NCI-H1417 treated with DMSO at 0.1 percent for 48 hours (cell line): ENCODE results near the gene GLS.

Source experiments
- DNase-seq: peaks from one replicate; lab custom pipeline; 2025; lab: John Stamatoyannopoulos, UW

GLS gene

DNA sequence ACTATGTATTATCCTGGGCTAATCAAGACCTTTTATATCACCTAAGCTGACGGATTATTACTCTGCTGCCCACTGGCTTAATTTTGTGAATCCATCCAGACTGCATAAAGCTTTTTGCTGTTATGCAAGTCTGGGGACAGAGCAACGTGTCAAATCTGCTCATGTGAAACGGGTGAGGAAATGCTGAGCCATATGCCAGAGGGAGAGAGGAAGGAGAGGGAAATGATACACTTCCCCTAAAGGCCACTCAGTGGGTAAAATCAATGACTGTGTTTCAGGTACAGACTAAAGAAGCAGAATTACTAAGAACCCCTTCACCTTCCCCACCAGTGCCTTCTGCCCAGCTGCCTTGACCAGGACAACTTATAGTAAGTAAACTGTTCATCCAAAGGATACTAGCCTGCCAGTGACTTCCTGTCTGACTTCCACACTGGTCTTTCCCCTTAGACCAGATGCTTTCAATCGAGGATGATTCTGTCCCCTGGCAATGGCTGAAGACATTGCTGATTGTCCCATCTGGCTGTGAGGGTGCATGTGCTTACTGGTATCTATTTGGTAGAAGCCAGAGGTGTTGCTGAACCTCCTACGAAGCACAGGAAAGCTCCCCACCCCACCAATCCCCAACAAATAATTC lies 90.4 kb downstream of the GLS start:
- DNase-seq = no peak

DNA sequence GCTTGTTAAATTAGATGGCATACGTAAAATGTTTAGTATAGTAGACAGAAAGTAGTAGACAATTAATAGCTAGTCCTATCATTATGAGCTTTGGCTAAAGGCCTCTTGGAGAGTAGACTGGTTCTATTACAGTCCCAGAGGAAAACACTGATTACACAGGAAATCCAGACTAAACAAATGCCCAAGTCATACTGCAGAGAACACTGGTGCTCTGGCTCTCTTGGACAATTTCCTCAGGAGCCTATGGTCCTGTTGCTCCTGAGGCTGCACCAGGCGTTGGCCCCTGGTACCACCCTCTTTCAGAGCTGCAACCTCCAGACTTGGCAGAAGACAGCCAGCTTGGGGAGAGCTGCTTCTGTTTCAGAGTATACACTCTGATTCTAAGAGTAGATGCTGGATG lies 91.6 kb downstream of the GLS start:
- no peak for DNase-seq

DNA sequence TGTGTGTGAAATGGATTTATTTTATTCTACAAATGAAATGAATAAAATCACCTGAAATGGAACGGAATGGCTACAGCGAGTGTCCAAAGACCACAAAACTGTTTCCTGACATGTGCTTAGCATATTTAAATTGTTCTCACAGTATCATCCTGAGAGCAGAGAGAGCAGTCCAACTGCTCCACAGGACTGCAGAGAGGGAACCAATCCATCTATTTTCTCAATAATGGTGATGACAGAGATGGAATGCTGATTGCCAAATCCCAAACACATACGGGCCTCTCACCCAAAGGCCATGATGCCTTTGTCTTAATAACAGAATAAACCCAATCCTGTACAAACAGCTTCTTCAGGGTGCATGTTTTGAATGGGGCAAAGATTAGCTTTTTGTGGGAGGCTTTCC lies 92.2 kb downstream of the GLS start:
- DNase-seq = no peak

DNA sequence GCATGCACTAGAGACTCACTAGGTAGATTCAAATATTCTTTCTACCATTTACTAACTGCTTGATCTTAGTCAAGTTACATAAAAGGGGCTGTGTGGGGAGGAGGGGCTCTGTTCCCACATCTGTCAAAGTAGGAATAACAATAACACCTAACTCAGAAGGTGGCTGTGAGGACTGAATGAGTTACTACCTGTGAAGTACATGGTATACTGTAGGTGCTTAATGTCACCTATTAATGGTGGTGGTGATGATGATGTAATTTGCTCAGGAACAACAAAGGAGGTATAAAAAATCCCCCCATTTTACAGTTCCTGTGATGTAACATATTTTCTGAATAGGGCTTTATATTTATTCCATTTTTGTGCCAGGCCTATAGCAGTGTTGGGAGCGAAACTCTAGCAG lies 92.6 kb downstream of the GLS start:
- DNase-seq = no peak

DNA sequence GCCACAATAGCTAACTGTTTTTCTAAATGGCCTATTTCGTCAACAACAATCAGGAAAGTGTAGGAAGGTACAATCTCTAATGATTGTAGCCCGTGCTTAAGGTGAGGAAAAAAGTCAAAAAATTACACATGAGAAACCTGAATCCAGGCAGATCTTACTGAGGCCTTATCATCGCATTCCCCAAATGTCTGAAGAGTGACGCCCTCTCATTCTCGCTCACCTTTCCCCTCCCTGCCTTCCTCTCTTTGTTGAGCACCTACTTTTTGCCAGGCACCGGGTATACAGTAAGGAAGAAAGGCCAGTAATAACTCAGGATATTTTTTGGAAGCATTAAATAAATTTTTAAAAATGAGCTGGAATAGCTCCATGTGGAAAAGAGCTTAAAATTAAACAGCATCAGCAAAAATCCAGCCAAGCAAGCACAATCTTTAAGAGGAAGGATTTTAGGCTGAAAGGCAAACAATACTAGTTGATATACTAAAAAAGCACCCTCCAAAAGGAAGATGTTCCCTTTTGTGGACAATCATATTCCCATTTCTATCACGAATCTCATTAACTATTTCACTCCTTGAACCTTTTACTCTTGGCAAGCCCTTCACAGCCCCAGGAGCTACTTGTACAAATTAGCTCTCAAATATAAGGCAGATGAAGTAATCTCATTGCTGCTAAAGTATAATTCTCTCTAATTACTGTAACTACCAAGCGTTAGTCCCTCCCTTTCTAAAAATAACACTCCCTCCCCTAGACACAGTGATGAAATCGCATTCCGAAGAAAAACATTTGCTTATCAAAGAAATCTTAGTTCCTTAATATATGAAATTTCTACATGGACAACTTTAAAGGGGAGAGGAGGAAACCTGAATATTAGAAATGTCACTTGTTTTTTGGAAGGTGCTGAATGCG lies 93.4 kb downstream of the GLS start:
- no peak for DNase-seq

DNA sequence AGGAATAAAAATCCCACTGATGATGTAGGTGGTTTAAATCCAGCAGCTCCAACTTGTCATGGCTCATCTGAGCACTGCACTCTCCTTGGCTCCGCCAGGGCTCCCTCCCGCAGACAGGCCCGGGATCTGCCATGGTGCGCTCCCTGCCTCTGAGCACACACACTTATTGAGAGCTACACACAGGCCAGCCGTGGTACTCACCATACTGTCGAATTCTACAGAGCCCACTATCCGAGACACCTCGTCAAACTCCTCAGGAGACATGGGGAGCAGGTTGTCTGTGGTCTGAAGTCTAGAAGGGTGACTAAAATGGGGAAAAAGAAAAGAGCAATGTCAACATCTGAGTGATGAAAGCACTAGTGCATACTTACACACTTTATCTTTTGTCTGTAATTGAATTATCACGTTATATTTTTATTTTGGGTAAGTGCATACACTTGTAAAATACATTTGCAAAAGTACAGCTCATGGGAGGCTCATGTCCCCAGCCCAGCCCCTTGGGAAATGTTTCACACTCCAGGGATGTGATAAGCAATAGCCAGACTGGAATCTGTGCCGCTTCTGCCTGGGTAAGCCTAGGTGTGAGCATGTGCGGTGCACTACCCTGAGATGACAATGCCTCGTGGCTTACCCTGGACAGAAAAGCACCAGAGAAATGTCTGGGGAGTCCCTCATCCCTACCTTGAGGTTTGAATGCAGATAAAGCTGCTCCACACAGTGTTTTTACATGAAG lies 94.2 kb downstream of the GLS start:
- DNase-seq = no peak

DNA sequence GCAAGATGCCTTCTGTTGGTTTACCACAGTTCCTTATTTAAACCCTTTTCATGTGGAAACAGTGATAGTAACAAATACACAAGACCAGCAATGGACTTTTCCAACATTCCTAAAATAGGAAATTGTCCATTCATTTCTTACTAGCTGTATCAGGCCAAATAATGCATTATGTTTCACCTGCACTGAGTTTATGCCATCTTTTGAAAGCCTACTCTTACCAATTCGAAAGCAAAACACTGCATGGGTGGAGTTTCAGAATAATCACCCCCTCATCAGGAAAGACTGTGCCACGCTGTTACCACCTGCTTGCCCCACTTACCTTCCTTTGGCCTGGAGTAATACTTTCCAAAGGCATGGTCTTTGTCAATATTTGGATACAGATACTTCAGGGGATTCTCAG lies 95.9 kb downstream of the GLS start:
- DNase-seq = no peak

DNA sequence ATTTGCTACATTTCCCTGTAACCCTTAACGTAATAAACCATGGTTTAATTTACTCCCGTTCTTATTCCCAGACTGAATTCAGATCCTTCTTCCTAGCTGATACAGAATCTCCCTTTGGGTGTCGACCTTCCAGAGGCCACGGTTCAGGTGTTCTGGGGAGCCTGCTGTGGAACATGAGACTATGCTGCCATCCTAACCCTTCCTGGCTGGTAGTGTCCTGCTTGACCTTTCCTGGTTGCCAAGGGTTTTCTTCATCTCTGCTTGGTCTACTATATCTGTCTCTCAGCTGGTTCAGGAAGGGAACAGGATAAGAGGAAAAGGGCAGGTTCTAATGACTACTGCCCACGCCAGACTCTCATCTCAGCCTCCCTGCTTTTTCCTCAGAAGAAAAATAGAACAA lies 96.9 kb downstream of the GLS start:
- no peak for DNase-seq

DNA sequence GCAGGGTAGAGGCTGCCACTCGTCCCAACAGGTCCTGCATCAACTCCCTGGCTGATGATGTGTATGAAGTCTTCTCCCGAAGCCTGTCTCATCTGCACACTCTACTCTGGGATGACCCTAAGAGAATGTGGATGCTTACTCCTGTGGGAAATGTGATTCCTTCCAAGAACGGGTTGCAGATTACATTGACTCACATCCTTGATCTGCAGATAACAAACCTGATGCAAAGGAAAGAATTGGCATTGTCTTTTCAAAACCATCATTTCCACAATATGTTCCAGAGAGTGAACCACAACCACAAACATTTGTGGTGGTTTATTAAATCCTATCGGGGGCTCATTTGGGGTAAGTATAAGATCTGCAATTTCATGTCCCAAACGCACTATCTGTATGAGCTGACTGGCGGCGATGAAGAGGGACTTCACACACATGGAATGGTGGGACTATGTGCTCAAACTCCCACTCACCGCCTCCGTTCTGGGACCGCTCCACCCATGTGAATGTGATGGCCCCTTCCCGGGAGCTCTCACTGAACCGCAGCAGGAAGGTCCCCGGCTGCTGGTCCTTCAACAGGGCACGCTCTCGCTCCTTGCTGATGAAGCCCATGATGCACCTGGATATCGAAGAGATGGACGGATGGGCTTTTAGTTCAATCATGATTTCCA lies 97.9 kb downstream of the GLS start:
- no peak for DNase-seq

DNA sequence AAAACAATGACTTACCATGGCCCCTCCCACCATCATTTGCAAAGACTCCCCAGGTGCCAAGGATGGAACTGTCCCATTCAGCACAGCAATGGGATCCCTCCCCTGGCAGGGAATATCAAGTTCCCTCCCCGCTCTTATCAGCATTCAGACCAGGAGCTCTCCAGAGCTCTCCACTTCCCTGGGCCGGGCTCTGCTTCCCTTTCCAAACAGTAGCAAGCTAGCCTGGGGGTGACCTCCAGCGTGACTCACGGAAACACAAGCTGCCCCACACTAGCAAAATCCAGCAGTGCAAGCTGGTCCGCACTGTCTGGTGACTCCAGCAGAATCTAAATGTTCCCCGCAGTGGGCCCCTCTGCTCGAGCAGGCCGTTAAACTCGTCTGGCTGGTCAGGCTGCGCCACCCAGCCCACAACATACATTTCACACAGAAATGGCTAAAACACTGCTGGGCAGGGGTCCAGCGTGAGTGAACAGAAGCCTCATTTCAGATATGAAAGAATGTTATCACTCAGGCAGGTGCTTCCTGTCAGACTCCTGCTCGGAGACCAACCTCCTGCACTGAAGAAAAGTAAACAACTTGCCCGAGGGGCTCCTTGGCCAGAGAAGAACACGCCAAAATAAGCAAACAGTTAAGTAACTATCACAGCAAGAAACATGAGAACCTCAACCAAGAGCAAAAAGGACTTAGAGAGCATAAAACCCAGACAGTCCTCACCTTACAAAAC lies 99.4 kb downstream of the GLS start:
- no peak for DNase-seq

DNA sequence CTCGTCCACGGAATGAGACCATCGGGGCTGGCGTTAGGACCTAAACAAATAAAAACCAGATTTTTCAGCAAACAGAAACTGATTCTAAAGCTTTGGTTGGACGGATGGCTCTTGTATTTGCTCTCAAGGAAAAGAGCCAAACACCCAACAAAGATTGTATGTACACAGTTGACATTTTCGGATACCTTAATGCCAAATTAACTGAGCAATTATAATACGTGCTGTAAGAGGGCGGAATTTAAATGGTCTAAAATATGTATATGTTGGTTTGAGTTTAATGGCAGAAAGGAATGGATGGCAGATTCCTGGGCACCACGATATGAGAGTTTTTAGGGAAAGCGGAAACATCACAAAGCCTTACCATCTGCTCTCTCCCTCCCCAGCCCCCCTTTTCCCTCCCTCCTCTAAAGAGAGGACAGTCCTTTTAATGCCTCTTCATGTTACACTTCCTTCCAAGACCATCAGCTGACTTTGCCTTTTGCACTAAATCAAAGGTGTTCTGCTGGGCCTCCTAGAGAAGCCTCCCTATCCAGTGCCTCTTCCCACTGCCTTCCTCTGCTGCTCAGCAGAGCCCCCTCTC lies 100.1 kb downstream of the GLS start:
- no peak for DNase-seq

DNA sequence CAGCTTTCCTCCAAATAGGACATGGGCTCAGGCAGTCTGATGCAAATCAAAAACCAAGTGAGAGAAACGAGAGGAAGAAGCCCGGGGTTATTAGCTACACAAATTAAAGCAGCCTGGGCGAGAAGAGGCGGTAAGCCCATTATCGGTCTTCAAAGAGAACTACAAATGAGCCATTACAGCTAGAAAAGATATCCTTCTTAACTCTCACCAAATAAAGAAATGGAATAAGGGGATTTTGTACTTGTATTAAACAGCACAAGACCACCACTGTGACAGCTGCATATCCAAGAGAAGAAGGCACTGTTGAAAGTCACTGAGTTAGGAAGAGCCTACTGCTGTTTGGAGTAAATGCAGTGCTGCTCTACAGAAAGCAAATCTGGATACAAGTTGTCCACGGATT lies 100.7 kb downstream of the GLS start:
- DNase-seq = no peak

DNA sequence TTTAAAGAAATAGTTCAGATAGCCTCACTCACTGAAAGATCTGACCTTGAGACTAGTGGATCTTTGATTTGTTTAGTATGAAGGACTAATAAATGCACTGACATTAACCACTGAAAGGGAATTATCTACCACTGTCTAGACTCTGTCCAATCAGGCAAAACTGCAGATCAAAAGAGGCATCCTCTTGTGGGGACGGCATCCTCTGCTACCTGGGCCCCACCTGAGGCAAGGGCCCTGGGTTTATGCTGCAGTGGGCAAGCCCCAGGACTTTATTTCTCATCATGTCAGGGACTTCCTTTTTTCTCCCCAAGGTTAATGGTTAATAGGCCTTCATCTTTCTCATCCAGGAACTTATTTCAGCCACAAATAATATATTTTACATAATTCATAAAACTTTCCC lies 101.1 kb downstream of the GLS start:
- DNase-seq = no peak

DNA sequence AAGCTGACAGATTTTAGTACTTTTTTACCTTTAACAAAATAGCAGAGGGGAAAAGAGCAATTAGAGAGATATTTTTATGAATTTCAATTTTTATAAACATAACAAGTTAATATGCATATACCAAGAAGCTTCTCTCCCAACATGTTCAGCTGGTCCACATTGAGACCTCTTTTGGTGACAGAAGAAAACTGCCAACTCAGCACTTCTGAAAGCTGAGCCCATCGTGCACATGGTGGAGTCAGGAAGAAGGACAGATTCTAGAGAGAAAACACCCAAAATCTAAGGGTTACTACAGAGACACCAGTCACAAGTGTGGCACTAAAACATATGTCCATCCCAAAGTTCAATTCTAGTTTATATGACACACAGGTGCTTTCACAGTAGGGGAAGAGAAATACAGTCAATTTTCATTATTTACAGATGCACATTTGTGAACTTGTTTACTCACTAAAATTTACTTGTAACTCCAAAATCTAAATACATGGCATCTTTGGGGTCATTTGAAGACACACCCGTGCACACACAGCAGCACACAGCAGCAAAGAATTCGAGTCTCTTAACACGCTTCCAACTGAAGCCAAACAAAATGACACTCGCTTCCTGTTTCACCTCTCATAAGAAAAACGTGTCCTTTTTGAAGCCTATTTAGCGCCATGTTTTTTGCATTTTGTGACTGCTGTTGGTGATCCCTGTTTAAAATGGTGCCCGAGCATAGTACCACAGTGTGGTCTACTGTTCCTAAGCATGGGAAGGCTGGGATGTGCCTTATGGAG lies 101.8 kb downstream of the GLS start:
- DNase-seq = no peak

DNA sequence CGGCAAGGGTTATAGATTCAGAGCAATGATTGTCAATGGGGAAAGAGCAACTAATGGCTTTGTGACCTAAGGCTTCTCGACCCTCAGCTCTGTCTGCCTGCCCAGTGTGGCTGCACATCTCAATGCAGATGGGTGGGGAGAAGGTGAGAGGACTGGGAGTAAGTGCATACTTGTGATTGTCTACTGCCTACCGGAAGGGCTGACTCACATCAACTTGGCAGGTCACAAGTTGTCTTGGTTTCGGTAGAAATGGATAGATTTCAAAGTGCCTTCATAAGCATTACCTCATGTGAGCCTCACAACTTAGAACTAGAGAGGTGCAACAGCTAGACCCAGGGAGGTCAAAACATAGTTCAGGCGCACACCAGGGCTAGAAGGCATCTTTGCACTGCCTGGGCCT lies 104.0 kb downstream of the GLS start:
- DNase-seq = no peak

DNA sequence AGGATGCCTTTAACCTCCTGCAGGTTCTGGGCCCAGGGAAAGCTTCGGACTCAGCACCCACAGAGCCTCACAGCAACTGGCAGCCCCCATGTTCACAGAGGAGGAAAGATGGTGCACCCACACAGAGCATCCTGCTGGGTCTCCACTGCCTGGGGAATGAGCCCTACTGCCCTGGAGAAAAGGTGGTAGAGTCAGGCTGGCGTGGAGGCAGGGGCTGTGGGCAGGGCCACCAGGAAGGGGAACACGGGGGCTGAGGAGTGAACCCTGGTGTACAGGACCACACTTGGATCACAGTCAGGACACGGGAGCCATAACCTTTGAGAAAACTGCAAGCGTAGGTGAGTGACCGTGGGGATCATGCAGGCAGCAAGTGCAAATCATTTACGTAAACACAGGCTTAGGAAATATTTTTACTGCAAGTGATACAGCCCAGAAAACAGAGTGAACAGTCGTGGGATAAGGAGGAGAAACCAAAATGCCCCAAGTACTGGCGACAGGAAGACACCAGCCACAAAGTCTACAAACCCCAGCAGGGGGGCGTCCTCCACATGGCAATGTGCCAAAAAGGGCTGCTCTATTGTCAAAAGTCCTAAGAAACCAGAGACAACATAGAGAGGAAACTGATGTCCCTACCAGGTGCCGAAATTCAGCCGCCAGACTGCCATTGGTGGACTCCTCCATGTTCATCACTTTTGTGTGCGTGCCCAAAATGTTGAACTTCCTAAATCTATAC lies 105.8 kb downstream of the GLS start:
- no peak for DNase-seq

DNA sequence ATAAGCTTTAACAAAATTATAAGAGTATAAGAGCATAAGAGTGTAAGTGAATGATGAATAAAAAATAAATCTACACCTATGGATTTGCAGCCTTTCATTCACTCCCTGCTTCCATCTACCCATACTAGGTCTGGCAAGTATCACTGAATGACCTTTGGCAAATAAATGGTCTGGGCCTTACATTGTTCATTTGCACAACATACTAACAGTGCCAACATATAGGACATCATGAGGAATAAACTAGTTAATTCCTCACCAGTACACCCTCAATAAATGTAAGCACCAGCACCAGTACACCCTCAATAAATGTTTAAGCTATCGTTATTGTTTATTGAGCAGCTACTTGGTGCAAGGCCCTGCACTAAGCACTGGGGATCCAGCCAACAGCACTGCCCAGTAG lies 106.5 kb downstream of the GLS start:
- DNase-seq = no peak

DNA sequence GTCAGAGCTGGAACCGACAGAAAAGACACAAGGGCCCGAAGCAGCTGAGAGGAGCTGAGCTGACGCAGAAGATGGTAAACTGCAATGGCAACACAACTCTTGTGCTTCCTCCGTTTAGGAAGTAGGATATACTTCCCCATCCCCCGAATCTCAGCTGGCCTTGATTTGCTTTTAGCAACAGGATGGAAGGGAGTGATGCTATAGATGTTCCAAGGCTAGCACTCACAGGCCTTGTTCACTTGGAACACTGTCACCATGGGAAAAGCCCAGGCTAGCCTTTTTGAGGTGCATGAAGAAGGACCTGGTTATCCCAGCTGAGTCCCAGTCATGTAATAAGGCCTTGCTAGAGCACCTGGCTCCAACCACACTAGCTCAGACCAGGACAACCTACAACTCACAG lies 107.3 kb downstream of the GLS start:
- DNase-seq = no peak

DNA sequence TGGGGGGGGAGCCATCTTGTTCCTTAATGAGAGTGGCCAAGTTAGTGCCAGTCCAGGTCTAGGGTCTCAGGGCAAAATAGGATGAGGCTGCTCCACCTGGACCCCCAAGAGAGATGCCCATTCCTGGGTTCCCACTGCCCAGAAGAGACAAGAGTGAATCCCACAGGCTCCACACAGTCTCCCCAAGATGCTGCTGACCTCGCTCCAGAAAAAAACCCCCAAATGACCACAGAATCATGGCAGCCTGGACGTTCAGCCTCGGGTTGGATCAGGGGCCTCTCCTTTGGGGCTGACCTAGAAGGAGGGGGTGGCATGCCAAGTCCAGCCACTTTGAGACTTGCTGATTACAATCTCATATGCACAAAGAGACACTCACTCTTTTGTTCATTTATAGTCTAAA lies 108.3 kb downstream of the GLS start:
- no peak for DNase-seq

DNA sequence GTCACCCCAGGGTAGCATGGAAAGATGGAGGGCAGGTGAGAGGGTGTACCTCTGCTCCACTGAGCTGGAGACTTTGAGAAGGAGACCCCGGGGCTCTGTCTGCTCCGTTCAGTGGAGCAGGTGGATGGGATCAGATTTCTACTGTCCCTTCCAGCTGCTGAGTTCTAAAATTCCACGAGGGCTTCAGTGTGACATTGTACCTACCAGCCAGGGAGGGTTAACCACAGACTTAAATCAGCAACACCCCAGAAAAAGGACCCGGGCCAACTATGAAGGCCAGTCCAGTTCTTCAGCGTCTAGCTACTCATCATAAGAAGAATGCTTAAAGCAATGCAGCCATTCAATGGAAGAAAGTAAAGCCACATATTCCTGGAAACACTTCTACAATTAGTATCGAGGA lies 109.5 kb downstream of the GLS start:
- no peak for DNase-seq
